ENCODE data around the gene RNPS1.

RNPS1 gene

GRCh38 chr16:2267913-2268666 is at the start of gene RNPS1:
RNPS1 (minus strand) TSS chr16:2268126; CDS start chr16:2264643, 3,483 bp downstream.
- DNase-seq (ENCODE audit: extremely low read depth, low read depth) = peak; percentile 79
- TF ChIP-seq CTCF (IDR thresholded peaks at IDR 0.05; ENCODE audit: low read depth, low read length) = no peak

- DNase-seq (ENCODE audit: extremely low read depth, low read depth) = no peak
- TF ChIP-seq CTCF (IDR thresholded peaks at IDR 0.05; ENCODE audit: low read depth, low read length) = no peak
Observed at GRCh38 chr16:2317231-2318020, 49.5 kb upstream of the RNPS1 start.

GRCh38 chr16:2308089-2308962 is 40.4 kb upstream of the RNPS1 start:
- no peak for DNase-seq (ENCODE audit: extremely low read depth, low read depth)
- TF ChIP-seq CTCF (IDR thresholded peaks at IDR 0.05; ENCODE audit: low read depth, low read length) = no peak

- no peak for TF ChIP-seq CTCF (IDR thresholded peaks at IDR 0.05; ENCODE audit: low read depth, low read length)
- no peak for DNase-seq (ENCODE audit: extremely low read depth, low read depth)
Observed at GRCh38 chr16:2299915-2300192, 31.9 kb upstream of the RNPS1 start.

GRCh38 chr16:2299121-2299914 is 31.4 kb upstream of the RNPS1 start:
- TF ChIP-seq CTCF (IDR thresholded peaks at IDR 0.05; ENCODE audit: low read depth, low read length) = no peak

GRCh38 chr16:2298621-2299020 is 30.7 kb upstream of the RNPS1 start:
- TF ChIP-seq CTCF (IDR thresholded peaks at IDR 0.05; ENCODE audit: low read depth, low read length) = no peak
- DNase-seq (ENCODE audit: extremely low read depth, low read depth) = no peak

More at GRCh38 chr16:2299121-2299914, 31.4 kb upstream of the RNPS1 start:
- no peak for DNase-seq (ENCODE audit: extremely low read depth, low read depth)
